Measurements from ENCODE around the gene EGFR.

Gene EGFR

DNA sequence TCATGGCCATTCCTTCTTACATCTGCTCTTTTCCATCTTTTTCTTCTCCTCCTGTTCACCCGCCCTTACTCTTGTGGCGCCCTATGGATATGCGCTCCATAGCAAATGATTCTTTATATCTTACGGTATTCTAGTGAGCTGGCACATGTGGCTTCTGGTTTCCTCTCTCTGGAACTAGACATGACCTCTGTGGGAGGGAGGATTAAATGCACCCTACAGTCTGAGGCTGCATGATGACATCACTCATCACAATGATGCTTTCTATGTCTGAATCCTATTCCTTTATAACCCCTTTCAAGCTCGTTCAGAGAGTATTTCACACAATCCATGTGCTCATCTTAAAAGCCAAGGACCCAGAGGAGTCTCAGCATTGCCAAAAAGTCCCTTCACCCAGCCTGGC lies 153.3 kb downstream of the EGFR start:
- Histone ChIP-seq H3K27me3 (ENCODE audit: control insufficient read depth, insufficient read depth, low read length) (no peaks in the 10 kb centered on the region), H3K4me3 (ENCODE audit: low read length) (no peak overlapping the region), H3K36me3 (ENCODE audit: control insufficient read depth, insufficient read depth, low read length) (no peaks in the 10 kb centered on the region), H3K27ac (ENCODE audit: low read length) (no peak overlapping the region), H3K9me3 (ENCODE audit: control insufficient read depth, insufficient read depth, low read length) (no peaks in the 10 kb centered on the region), H3K4me1 (ENCODE audit: control insufficient read depth, insufficient read depth, low read length) (no peaks in the 10 kb centered on the region; the same call in 1 of the 2 replicates)
- WGBS (ENCODE audit: insufficient coverage, insufficient read length), result no CpG with 5 or more reads among the region's 5 CpGs
- DNase-seq (ENCODE audit: low read depth, low spot score), result no peak

DNA sequence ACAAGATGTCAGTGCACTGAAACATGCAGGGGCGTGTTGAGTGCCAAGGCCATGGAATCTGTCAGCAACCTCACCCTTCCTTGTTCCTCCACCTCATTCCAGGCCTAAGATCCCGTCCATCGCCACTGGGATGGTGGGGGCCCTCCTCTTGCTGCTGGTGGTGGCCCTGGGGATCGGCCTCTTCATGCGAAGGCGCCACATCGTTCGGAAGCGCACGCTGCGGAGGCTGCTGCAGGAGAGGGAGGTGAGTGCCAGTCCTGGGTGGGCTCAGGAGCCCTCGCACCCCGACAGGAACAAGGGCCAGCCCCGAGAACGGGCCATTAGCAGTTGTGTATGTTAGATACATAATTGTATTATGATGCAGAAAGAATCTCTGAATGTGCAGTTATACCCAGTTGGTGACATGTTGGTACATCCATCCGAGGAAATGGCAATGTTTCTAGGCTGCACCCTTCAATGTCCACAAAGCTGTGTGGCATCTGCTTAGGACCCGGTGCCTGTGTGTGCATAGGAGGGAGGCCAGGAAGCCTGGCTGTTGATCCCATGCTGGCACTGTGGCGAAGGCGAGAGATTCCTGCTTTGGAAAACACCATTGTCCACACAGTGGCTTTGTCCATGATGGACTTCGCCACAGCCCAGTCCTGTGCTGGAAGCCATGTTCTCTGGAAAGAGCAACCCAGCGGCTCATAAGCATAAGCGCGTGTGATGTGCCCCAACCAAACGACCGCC lies 154.2 kb downstream of the EGFR start:
- H3K4me3 ChIP-seq (ENCODE audit: low read length), result no peak overlapping the region
- no peaks in the 10 kb centered on the region for H3K36me3 ChIP-seq (ENCODE audit: control insufficient read depth, insufficient read depth, low read length)
- DNase-seq (ENCODE audit: low read depth, low spot score), result no peak
- WGBS (ENCODE audit: insufficient coverage, insufficient read length), result no CpG with 5 or more reads among the region's 25 CpGs
- no peaks in the 10 kb centered on the region for H3K27me3 ChIP-seq (ENCODE audit: control insufficient read depth, insufficient read depth, low read length)
- no peaks in the 10 kb centered on the region for H3K9me3 ChIP-seq (ENCODE audit: control insufficient read depth, insufficient read depth, low read length)
- no peaks in the 10 kb centered on the region; the same call in 1 of the 2 replicates for H3K4me1 ChIP-seq (ENCODE audit: control insufficient read depth, insufficient read depth, low read length)
- H3K27ac ChIP-seq (ENCODE audit: low read length), result no peak overlapping the region

DNA sequence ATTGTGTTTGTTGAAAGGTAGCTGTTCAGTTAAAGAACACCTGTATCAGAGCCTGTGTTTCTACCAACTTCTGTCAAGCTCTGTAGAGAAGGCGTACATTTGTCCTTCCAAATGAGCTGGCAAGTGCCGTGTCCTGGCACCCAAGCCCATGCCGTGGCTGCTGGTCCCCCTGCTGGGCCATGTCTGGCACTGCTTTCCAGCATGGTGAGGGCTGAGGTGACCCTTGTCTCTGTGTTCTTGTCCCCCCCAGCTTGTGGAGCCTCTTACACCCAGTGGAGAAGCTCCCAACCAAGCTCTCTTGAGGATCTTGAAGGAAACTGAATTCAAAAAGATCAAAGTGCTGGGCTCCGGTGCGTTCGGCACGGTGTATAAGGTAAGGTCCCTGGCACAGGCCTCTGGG lies 154.9 kb downstream of the EGFR start:
- H3K4me1 ChIP-seq (ENCODE audit: control insufficient read depth, insufficient read depth, low read length), result no peaks in the 10 kb centered on the region; the same call in 1 of the 2 replicates
- no CpG with 5 or more reads among the region's 7 CpGs for WGBS (ENCODE audit: insufficient coverage, insufficient read length)
- H3K27ac ChIP-seq (ENCODE audit: low read length), result no peak overlapping the region
- H3K27me3 ChIP-seq (ENCODE audit: control insufficient read depth, insufficient read depth, low read length), result no peaks in the 10 kb centered on the region
- H3K4me3 ChIP-seq (ENCODE audit: low read length), result no peak overlapping the region
- DNase-seq (ENCODE audit: low read depth, low spot score), result no peak
- H3K36me3 ChIP-seq (ENCODE audit: control insufficient read depth, insufficient read depth, low read length), result no peaks in the 10 kb centered on the region
- no peaks in the 10 kb centered on the region for H3K9me3 ChIP-seq (ENCODE audit: control insufficient read depth, insufficient read depth, low read length)

DNA sequence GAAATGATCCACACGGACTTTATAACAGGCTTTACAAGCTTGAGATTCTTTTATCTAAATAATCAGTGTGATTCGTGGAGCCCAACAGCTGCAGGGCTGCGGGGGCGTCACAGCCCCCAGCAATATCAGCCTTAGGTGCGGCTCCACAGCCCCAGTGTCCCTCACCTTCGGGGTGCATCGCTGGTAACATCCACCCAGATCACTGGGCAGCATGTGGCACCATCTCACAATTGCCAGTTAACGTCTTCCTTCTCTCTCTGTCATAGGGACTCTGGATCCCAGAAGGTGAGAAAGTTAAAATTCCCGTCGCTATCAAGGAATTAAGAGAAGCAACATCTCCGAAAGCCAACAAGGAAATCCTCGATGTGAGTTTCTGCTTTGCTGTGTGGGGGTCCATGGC lies 155.6 kb downstream of the EGFR start:
- no peak overlapping the region for H3K4me3 ChIP-seq (ENCODE audit: low read length)
- no peaks in the 10 kb centered on the region; the same call in 1 of the 2 replicates for H3K4me1 ChIP-seq (ENCODE audit: control insufficient read depth, insufficient read depth, low read length)
- no peak overlapping the region for H3K27ac ChIP-seq (ENCODE audit: low read length)
- H3K9me3 ChIP-seq (ENCODE audit: control insufficient read depth, insufficient read depth, low read length), result no peaks in the 10 kb centered on the region
- no CpG with 5 or more reads among the region's 12 CpGs for WGBS (ENCODE audit: insufficient coverage, insufficient read length)
- no peaks in the 10 kb centered on the region for H3K27me3 ChIP-seq (ENCODE audit: control insufficient read depth, insufficient read depth, low read length)
- no peaks in the 10 kb centered on the region for H3K36me3 ChIP-seq (ENCODE audit: control insufficient read depth, insufficient read depth, low read length)
- no peak for DNase-seq (ENCODE audit: low read depth, low spot score)

DNA sequence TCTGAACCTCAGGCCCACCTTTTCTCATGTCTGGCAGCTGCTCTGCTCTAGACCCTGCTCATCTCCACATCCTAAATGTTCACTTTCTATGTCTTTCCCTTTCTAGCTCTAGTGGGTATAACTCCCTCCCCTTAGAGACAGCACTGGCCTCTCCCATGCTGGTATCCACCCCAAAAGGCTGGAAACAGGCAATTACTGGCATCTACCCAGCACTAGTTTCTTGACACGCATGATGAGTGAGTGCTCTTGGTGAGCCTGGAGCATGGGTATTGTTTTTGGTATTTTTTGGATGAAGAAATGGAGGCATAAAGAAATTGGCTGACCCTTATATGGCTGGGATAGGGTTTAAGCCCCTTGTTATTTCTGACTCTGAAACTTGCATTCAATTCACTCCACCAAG lies 156.0 kb downstream of the EGFR start:
- Histone ChIP-seq H3K4me1 (ENCODE audit: control insufficient read depth, insufficient read depth, low read length) (no peaks in the 10 kb centered on the region; the same call in 1 of the 2 replicates), H3K27me3 (ENCODE audit: control insufficient read depth, insufficient read depth, low read length) (no peaks in the 10 kb centered on the region), H3K9me3 (ENCODE audit: control insufficient read depth, insufficient read depth, low read length) (no peaks in the 10 kb centered on the region), H3K4me3 (ENCODE audit: low read length) (no peak overlapping the region), H3K36me3 (ENCODE audit: control insufficient read depth, insufficient read depth, low read length) (no peaks in the 10 kb centered on the region), H3K27ac (ENCODE audit: low read length) (no peak overlapping the region)
- no CpG with 5 or more reads among the region's 1 CpG for WGBS (ENCODE audit: insufficient coverage, insufficient read length)
- DNase-seq (ENCODE audit: low read depth, low spot score), result no peak

DNA sequence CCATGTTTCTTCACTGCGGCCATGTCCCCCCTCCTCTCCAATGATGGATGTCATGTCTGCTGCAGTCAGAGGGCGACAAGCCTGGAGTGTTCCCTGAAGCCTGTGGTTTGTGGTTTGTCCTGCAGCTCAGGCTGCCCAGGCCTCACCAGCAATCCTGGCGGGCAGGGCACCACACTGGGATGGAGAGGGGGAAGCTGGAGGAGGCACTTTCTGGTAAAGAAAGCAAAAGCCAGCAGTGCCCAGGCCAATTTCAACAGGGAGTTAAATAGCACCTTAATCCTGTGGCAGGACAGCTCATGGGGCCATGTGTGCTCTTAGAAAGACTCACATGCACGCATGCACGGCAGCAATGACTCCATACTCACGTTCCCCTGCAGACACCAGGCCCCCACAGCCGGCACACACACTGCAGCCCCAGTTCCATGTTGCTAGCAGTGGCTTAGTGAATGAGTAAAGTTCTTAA lies 158.3 kb downstream of the EGFR start:
- H3K9me3 ChIP-seq (ENCODE audit: control insufficient read depth, insufficient read depth, low read length), result no peaks in the 10 kb centered on the region
- H3K4me3 ChIP-seq (ENCODE audit: low read length), result no peak overlapping the region
- no peak for DNase-seq (ENCODE audit: low read depth, low spot score)
- no peaks in the 10 kb centered on the region for H3K4me1 ChIP-seq (ENCODE audit: control insufficient read depth, insufficient read depth, low read length)
- no peaks in the 10 kb centered on the region for H3K36me3 ChIP-seq (ENCODE audit: control insufficient read depth, insufficient read depth, low read length)
- WGBS (ENCODE audit: insufficient coverage, insufficient read length), result no CpG with 5 or more reads among the region's 7 CpGs
- H3K27me3 ChIP-seq (ENCODE audit: control insufficient read depth, insufficient read depth, low read length), result no peaks in the 10 kb centered on the region
- H3K27ac ChIP-seq (ENCODE audit: low read length), result no peak overlapping the region

DNA sequence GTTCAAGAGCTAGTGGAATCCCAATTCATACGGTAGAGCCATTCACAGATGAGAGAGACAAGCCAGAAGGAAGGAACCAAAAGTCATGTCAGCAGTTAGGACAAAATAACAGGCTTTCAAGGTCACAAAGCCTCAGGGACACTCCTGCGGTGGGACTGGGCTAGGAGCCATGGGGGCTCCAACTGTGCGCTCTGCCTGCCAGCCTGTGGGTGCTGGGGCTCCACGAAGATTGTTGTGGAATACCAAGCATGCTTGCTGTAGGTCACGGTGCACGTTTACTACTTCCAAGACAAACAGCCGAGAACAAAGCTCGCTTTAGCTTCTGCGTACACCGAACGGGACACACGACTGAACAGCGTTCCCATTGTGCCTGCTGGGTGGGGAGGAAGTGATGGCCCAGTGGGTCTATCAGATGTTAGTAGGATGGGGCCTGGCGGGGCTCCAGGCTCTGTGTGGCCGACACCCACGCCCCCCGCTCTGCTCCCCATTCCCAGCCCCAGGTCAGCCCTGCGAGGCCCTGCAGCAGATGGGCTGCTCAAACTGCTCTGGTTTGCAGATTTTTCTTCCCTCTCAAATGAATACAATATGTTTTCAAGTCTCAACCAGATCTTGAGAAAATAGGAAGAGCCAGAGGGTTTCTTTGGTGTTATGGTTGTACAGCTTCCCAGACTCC lies 158.9 kb downstream of the EGFR start:
- Histone ChIP-seq H3K27me3 (ENCODE audit: control insufficient read depth, insufficient read depth, low read length) (no peaks in the 10 kb centered on the region), H3K9me3 (ENCODE audit: control insufficient read depth, insufficient read depth, low read length) (no peaks in the 10 kb centered on the region), H3K4me1 (ENCODE audit: control insufficient read depth, insufficient read depth, low read length) (no peaks in the 10 kb centered on the region), H3K36me3 (ENCODE audit: control insufficient read depth, insufficient read depth, low read length) (no peaks in the 10 kb centered on the region), H3K4me3 (ENCODE audit: low read length) (no peak overlapping the region), H3K27ac (ENCODE audit: low read length) (no peak overlapping the region)
- no CpG with 5 or more reads among the region's 18 CpGs for WGBS (ENCODE audit: insufficient coverage, insufficient read length)
- no peak for DNase-seq (ENCODE audit: low read depth, low spot score)

DNA sequence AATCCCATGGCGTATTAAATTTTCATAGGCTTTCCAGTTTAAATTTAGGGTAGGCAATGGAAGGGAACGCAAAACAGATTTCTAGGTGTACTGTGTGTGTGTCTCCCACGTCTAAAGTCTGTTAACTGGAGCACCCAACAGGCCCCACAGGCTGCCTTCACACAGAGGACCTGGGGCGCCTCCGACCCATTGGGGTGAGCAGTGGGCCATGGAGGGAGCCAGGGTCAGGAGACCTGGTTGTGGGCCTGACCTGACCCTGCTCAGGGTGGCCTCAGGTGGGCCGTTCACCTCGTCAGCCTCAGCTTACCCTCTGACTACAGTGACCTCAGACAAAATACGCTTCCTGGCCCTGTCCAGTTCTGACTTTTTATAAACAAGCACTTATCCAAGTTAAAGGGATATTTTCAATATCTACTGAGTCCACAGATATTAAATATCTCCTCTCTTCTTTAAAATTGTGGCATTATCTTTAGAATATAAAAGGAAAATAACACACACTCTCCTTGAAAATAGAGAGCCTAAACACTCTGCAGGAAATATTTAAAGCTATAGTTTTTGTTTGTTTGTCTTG lies 159.6 kb downstream of the EGFR start:
- no peak for DNase-seq (ENCODE audit: low read depth, low spot score)
- H3K27me3 ChIP-seq (ENCODE audit: control insufficient read depth, insufficient read depth, low read length), result no peaks in the 10 kb centered on the region
- no peaks in the 10 kb centered on the region for H3K36me3 ChIP-seq (ENCODE audit: control insufficient read depth, insufficient read depth, low read length)
- no peaks in the 10 kb centered on the region for H3K9me3 ChIP-seq (ENCODE audit: control insufficient read depth, insufficient read depth, low read length)
- no CpG with 5 or more reads among the region's 8 CpGs for WGBS (ENCODE audit: insufficient coverage, insufficient read length)
- H3K4me3 ChIP-seq (ENCODE audit: low read length), result no peak overlapping the region
- no peaks in the 10 kb centered on the region for H3K4me1 ChIP-seq (ENCODE audit: control insufficient read depth, insufficient read depth, low read length)
- H3K27ac ChIP-seq (ENCODE audit: low read length), result no peak overlapping the region

DNA sequence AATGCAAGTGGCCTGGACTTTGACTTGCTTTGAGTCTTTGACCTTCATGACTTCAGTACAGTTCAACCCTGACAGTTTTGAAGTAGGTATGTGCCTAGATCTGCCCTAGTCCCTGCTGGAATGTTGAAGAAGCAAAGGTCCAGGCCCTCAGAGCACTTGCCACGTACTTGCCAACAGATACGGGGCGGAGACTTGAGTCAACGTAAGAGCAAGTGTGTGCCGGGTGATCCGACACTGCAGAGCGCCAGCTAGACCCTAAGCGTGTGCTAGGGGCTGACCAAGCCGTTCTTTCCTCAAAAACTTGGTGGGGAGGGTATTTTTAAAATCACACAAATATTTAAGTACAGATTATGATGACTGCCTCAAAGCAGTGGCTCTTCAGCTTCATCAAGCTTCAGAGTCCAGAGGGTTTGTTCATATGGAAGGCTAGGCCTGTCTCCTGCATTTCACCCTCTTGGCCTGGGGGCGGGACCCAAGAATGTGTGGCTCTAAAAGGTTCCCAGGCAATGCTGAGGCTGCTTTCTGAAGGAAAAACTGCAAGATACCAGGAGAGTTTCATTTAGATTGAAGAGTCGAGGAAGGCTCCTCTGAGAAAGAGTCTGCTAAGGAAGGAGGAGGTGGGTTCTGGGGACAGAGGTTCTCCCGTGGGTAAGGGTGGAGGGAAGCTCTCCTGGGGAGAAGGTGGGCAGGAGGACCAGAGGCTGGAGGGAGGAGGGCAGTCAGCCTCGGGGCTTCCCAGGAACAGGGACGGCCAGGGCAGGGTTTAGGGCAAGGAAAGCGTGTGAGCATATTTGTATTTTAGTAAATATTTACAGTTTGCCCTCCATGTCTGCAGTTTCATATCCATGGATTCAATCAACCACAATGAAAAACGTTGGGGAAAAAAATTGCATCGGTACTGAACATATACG lies 160.3 kb downstream of the EGFR start:
- no peak for DNase-seq (ENCODE audit: low read depth, low spot score)
- Histone ChIP-seq H3K9me3 (ENCODE audit: control insufficient read depth, insufficient read depth, low read length) (no peaks in the 10 kb centered on the region), H3K4me3 (ENCODE audit: low read length) (no peak overlapping the region), H3K27ac (ENCODE audit: low read length) (no peak overlapping the region), H3K36me3 (ENCODE audit: control insufficient read depth, insufficient read depth, low read length) (no peaks in the 10 kb centered on the region), H3K27me3 (ENCODE audit: control insufficient read depth, insufficient read depth, low read length) (no peaks in the 10 kb centered on the region), H3K4me1 (ENCODE audit: control insufficient read depth, insufficient read depth, low read length) (no peaks in the 10 kb centered on the region)
- WGBS (ENCODE audit: insufficient coverage, insufficient read length), result no CpG with 5 or more reads among the region's 18 CpGs
